Glomerular endothelial cell (primary cell): ENCODE measurements around the gene NKAIN1. TPM values are rescaled to one million over a fixed set of nuclear protein-coding genes. Genes with fewer than 3 reads are reported as not detected.
"Not testable (repeated sequence)": the region's sequence is repeated elsewhere in the genome, so short reads cannot be mapped to it uniquely, and the experiment has no call there.

Experiments
- DNase-seq: peaks from one replicate; pipeline ENCODE4 v3.0.0-alpha.2; 2011; ENCODE audit warnings: low read depth, low spot score; ENCODE audit errors: extremely low read depth
- total RNA-seq: library from RNA; depleted of rRNA; stranded (reverse); fragments of >200 nt; gene quantifications from 2 replicates; pipeline ENCODE4 v1.2.3, GENCODE V29; 2015

Gene NKAIN1
- total RNA-seq = 0.15 TPM in 1 of 2 replicates, not detected in the other

DNA sequence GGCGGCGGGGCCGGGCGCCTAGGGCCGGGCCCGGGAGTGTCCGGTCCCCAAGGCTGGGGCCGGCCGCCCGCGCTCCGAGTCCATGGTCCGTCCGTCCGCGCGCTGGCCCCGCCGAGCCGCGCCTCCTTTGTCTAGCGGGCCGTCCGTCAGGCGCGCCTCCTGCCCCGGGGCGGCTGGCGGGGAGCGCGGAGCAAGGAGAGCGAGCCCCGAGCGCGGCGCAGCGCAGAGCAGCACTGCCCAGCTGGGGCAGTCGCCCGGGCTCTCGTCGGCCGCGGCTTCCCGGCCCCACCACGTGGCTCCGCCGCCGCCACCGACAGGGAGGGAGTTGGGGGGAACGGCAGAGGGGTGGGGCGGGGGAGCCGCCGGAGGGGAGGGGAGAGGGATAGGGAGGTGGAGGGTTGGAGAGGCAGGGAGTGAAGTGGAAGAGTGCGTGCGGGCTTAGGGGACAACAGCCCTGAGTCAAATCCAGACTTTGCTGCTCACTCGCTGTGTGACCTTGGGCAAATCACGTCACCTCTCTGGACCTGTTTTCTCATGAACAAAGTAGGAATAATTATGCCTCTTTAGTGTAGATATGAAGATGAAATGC, at the start of gene NKAIN1:
NKAIN1 (minus strand) TSS at position 235 of the 589 bp plus-strand sequence. CDS start 340 bp downstream, outside the sequence.
- no peak for DNase-seq

DNA sequence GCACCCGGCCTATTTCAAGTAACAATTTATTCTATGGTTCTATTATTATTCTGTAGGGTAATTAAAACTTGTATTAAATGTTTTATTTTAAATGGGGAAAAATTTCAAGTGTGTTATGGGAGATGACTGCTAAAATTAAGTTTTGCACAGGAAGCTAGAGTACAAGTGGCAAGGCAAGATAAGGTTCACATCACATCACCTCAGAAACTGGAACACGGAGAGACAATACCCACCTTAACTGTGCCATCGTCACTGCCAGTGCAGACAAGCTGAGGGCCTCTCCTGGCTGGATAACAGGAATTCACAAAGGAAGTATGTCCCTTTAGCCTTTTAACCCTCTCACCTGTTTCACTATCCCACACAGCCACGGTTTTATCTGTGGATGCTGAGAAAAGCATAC, 49.3 kb upstream of the NKAIN1 start:
- DNase-seq = no peak

DNA sequence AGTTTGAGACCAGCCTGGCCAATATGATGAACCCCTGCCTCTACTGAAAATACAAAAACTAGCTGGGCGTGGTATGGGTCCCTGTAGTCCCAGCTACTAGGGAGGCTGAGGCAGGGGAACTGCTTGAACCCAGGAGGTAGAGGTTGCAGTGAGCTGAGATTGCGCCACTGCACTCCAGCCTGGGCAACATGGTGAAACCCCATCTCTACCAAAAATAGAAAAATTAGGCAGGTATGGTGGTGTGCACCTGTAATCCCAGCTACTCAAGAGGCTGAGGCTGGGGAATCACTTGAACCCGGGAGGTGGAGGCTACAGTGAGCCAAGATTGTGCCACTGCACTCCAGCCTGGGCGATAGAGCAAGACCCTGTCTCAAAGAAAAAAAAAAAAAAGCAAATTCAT, 48.1 kb upstream of the NKAIN1 start:
- DNase-seq = not testable (repeated sequence)

DNA sequence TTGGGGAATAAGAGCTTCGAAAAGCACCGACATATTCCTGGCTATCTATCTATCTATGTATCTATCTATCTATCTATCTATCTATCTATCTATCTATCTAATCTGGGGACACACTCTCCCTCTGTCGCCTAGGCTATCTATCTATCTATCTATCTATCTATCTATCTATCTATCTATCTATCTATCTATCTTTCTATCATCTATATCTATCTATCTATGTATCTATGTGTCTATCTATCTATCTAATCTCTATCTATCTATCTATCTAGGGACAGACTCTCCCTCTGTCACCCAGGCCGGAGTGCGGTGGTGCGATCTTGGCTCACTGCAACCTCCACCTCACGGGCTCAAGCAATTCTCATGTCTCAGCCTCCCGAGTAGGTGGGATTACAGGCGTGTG, 42.7 kb upstream of the NKAIN1 start:
- DNase-seq = not testable (repeated sequence)

DNA sequence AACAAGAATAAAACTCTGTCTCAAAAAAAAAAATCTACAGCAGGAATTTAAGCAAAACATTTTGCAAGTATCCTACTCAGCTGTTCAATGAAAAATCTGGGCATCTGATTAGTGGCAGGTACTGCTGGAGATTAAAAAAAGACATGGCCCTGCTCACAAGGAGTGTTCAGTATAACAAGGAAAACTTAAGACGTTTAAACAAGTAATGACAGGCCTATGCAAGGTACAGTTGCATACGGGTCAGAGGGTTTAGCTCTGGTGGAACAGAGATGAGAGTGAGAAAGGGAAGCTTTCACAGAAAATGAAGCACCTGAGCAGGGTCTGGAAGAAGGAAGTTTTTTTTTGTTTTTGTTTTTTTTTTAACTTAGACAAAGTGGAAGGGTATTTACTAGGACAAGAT, 33.9 kb upstream of the NKAIN1 start:
- no peak for DNase-seq

DNA sequence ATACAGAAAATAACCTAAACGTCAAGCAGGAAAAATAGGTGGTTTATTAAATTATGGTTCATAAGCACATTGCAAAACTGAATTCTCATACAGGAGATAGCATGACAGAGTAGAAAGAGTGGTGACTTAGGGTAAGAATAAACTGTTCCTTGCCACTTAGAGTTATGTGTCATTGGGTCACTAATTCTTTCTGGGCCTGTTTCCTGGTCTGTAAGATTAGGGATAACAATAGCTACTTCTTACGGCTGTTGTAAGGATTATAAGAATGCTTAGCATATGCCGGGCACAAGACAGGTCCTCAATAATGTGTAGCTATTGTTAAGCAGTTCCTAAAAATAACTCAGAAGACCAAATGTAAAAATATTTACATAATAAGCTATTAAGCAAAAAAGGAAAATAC, 32.7 kb upstream of the NKAIN1 start:
- DNase-seq = no peak

DNA sequence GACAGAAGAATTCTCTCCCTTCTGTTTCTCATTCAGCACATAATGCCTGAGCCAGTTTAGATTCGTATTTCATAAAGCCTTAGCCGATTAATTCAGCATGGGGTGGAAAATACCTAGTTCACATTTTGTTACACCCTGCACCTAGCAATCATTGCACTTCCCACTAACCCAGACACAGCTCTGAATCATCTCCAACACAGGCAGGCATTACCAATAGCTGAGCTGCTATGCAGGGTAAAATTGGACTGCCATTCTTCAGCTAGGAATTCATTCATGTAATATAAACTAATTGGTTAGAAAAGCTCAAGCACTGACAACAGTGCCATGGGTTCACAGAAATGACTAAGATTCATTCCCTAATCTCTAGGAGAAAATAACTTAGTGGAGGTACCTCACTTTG, 26.9 kb upstream of the NKAIN1 start:
- no peak for DNase-seq

DNA sequence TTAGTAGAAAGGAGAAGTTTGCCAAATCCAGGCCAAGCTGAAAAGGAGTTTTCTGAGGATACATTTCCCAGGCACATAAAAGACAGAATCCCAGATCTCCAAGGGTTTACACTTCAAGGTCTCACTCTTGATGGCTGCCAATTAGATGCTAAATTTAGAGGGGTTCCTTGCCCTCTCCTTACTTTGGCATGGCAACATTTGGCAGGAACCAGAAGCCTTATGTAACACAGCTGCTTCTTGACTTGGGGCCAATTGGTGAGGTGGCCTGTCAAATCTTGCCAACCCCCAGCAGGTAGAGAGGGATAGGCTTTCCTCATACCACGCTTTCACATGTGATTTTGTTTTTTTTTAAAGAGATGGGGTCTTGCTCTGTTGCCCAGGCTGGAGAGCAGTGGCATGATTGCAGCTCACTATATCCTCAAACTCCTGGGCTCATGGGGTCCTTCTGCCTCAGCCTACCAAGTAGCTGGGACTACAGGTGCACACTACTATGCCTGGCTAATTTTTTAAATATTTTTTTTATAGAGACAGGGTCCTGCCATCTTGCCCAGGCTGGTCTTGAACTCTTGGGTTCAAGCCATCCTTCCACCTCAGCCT, 25.2 kb upstream of the NKAIN1 start:
- no peak for DNase-seq

DNA sequence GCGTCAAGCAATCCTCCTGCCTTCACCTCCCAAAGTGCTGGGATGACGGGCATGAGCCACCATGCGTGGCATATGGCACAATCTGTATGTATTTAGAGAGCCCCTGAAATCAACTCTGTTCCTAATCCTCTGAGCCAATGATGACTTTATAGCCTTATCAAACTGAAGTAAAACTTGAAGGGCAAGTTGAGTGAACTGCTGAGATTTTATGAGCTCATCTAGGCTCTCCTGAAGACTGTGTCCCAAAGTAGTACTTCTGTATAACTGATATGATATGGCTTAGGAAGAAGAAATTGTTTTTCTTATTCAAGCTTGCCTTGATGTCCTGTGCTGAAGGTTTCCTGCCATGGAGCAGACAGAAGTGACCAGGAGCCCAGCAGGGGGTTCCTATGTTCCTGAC, 23.7 kb upstream of the NKAIN1 start:
- DNase-seq = no peak

DNA sequence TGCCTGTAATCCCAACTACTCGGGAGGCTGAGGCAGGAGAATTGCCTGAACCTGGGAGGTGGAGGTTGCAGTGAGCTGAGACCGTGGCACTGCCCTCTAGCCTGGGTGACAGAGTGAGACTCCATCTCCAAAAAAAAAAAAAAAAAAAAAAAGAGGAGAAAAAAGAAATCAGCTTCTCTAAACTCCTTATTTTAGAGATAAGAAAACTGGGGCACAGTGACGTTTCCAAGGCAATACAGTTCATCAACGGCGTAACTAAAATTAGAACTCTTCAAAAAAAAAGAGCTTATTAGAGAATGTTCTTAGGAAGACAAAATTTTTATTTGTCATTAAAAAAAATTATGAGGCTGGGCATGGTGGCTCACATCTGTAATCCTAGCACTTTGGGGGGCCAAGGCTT, 22.7 kb upstream of the NKAIN1 start:
- DNase-seq = not testable (repeated sequence)

DNA sequence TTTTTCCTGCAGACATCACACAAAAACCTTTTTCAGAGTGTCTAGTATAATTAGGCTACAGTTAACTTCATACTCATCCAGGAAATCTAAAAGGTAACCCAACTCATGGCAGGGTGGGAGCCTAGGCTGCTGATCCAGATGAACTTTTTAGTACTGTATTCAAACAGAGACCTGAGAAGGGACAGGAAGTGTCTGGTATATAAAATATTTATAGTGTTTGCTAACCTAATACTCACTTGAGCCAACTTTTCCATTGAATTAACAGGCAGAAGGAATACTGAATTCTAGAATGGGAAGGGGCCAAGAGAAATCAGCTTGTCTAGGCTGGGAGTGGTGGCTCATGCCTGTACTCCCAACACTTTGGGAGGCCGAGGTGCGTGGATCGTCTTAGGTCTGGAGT, 22.2 kb upstream of the NKAIN1 start:
- DNase-seq = no peak

DNA sequence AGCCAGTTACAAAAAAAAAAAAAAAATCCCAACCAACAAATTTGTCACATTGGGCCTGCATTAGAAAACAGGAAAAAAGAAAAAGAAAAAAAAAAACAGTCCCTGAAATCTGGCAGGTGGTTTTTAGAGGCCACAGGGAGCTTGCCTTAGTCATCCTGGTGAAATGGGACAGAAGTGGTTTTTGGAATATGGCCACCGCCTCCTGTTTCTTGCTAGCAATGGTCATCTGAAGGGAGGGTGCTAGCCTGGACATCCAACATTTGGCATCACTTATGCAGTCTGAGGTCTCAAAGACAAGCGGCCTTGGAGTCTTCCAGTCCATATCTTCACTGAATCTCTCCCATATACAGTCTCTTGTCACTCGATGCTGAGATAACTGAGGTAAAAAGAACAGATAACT, 20.1 kb upstream of the NKAIN1 start:
- DNase-seq = no peak

DNA sequence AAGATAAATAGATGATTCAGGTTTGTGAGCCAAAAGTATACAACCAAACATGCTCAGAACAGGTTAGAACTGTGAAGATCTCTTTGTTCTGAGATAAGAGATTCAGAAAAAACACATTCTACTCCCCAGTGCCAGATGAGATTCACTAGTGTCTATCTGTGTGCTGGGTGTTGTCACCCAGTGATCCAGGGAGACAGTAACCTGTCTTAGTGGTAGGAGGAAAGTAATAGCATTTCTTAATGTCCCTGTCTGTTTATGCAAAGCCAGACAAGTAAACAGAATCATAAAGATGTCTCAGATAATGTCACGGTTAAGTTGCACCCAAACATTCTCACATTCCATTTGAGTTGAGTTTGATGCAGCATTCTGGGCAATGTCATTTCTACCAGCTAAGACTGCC, 18.9 kb upstream of the NKAIN1 start:
- no peak for DNase-seq

DNA sequence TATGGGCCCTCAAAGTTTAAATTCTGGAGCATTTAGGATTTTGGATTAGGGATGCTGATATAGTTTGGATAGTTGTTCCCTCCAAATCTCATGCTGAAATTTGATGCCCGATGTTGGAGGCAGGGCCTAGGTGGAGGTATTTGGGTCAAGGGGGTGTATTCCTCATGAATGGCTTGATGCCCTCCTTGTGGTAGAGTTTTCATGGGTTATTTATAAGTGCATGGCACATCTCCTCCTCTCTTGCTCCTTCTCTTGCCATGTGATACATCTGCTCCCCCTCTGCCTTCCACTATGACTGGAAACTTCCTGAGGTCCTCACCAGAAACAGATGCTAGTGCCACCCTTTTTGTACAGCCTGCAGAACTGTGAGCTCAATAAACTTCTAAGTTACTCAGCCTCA, 17.5 kb upstream of the NKAIN1 start:
- DNase-seq = no peak

DNA sequence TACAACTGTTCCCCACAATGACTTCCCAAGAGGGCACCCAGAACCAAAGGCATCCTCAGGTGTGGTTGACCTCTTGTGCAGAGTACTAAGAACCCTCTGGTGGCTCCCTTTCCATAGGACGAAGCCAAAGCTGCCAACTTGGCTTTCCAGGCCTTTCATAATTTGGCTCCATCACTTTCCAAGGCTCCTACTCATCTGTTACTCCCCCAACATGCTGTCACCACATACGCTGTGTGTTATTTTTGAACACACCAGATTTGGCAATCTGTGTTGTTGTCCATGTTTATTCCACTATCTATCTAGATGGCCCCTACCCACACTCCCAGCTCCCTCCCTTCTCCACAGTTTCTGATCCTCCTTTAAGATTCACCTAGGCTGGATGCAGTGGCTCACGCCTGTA, 10.2 kb upstream of the NKAIN1 start:
- DNase-seq = no peak

DNA sequence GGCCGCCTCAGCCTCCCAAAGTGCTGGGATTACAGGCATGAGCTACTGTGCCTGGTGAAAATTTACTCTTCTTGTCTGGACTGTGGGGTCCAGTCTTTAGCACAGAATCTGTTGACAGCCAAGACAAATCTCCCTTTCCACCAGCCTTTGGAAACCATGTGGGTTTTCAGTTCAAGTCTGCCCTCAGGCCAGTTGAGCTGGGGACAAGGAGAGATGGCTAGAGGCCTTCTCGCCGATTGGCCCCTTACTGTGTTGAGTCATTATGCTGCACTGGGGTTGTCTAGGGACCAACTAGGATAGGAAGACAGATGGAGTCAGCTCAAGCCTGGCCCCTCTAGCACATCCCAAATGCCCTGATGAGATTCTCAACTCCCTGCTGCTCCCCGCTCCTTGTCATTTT, 8.6 kb upstream of the NKAIN1 start:
- no peak for DNase-seq

DNA sequence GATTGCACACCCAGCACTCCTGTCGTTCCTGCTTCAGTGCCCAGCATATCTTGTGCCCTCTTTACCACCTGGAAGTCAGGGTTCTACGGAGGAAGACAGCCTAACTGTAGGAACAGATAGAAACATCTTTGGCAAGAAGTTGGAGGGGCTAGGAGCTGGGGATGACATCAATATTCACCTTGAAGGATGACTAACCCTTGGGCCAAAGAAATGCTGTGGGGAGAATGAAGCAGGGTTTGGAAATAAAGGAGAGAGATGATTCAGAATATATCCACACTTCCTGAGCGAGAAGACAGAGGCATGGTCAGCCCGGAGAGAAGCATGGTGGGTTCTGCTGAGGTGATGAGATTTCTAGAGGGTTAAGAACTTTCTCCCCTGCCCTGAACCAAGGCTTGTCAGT, 4.6 kb upstream of the NKAIN1 start:
- DNase-seq = no peak

DNA sequence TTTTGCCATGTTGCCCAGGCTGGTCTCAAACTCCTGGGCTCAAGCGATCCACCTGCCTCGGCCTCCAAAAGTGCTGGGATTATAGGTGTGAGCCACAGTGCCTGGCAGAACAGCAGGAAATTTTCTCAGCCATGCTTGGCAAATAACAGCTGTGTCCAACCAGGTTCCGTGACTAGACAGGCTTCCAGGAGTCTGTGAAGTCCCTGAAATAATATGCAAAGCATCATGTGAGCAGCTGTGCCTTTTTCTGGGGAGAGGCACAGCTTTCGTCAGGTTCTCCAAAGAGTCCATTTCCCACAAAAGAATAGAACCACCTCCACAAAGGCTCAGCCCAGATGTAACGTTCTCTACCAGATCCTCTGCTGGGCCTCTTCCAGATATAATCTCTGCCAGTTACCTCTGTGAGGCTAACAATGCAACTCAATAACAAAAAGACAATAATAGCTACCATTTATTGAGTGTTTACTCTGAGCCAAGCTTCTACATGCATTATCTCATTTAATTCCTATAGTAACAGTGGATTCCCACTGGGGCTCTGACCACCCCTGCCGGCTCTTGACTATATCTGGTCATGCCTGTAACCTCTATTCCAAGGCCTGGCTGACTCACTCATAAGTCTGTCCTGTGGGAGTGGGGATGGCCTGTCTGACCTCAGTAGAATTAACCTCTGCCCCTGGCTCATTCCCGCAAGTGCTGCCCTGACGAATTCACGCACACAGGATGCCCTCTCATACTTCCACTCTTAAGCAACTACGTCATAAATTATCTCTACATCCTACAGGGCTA, 4.0 kb upstream of the NKAIN1 start:
- no peak for DNase-seq

DNA sequence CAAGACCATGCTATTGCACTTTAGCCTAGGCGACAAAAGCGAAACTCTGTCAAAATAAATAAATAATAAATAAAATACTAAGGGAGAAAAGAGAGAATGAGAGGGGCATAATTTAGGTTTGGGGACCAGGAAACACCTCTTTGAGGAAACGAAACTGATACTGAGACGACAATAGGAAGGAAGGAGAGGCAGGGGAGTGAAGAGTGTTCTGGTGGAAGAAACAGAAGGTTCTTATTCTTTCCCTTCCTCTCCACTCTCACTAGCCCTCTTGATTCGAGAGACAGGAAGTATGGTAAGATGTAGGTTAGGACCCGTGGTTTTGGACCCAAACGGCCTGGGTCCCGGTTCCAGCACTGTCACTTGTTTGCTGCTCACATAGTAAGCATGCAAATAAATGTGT, 1.6 kb upstream of the NKAIN1 start:
- DNase-seq = no peak

DNA sequence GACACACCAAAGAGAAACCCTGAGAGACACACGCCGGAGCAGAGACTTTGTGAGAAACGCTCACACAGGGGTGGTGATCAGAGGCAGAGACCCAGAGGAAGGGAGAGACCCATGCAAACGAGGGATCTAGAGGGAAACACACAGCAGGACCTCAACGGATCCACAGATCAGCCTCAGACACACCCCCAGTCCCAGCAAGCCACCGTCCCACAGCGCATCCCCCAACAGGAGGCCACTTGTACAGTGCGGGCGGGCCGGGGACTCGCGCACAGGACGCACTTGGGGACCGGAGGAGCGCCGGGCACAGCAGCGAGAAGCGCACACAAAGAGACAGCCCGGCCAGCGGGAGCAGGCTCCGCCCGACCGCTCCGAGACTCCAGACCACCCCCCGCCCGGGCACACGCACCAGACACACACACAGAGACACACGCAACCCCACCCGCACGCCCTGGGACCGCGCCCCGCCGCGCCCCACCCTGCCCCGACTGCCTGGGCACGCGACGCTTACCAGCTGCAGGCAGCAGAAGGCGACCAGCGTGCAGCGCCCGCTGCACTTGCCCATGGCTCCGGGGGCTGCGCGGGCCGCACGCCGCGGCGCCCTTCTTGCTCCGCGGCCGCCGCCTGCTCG, 587 bp downstream of the NKAIN1 start:
- DNase-seq = no peak

DNA sequence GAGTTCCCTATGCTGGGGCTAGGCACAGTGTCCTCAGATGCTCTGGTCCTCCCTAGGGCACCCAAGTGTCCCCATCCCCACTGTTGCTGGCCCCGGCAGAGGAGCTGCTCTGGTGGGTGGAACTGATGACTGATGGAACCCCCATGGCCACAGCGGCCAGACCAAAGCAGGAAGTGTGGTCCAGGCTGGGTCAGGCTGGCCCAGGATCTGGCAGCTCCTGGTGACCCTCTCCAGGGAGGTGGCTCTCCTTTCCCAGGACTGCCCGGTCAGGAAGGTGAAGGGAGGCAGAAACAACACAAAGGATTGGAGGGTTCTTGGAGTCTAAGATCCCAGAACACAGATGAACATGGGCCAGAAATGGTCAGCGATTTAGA, 1.1 kb downstream of the NKAIN1 start:
- DNase-seq = no peak

DNA sequence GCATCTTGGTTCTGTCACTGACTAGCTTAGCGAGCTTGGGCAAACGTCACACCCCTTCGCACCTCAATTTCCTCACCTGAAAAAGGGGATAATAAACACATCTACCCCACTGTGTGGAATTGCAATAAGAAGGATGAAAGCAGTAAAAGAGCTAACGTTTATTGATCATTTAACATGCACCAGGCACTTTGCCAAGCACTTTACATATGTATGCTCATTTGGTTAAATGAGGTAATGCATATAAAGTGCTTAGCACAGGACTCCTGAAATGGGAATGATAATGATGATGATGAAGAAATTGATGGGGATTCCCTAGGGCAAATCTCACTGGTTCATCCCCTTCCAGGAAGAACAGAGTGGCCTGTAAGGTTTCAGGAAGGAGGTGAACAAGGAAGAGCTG, 4.8 kb downstream of the NKAIN1 start:
- no peak for DNase-seq
